GM19239 (cell line): ENCODE measurements around the gene CLCN5.

Experiments
- DNase-seq: peaks from one replicate; pipeline ENCODE4 v3.0.0; 2011; ENCODE audit warnings: low spot score; ENCODE audit not compliant: insufficient read length
- FAIRE-seq: peaks from 2 replicates; lab custom pipeline; 2011; peaks lifted over from hg19 to GRCh38; lab: Jason Lieb, UNC

CLCN5 gene

DNA sequence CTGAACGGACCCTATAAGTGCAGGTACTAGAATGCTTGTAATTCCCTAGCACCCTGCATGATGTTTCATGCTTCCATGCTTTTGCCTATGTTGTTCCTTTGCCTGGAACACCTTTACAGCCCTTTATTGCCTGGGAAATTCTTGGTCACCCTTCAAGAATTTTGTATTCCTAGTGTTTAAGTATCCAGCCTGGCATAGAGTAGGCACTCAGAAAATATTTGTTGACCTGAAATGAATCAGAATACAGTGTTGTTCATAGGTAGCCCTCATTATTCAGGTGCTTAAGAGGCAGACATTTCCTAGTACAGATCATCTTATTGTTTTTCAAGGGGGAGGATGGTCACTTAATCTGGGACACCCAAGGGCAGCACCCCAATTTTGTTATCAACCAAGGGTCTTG, 203.1 kb downstream of the CLCN5 start:
- FAIRE-seq (no peak), DNase-seq (no peak)

DNA sequence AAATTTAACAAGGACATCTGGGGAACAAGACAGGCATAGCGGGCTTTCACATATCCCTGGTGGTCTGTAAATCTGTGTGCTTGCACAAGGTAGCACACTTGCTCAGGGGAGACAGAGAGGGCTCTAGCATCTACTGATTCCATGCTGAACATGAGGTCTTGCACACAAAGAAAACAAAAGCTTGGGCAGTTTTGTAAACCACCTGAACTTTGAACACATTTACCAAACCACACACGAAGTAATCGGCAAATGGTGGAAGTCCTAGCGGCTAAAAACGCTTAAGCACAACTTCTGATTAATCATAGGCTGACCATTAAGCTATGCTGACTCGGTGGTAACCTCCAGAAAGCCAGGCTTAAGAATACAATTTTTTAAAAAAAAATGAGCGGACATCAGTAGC, 225.6 kb downstream of the CLCN5 start:
- no peak for DNase-seq
- FAIRE-seq, result no peak
